ENCODE results near the gene HLA-F.

GRCh38 chr6:29755295-29755871 lies 32.1 kb downstream of the HLA-F start:
- TF ChIP-seq CTCF (conservative IDR thresholded peaks at IDR 0.05) = no peak
- no peak for TF ChIP-seq ZFX (IDR thresholded peaks at IDR 0.05)
